ENCODE measurements around the gene MMP25.

DNA sequence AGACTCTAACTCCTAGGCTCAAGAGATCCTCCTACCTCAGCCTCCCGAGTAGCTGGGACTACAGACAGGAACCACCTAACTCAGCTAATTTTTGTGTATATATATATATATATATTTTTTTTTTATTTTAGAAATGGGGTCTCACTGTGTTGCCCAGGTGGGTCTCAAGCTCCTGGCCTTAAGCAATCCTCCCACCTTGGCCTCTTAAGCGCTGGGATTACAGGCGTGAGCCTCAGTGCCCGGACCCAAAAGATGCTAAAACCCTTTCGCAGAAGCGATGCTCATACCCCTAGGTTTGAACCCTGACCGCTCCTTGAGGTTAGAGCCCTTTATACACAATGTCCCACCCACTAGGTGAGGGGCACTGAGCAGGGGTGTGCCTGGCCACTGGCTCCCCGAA is 35.9 kb upstream of the MMP25 start:
- TF ChIP-seq, protein P1, sequence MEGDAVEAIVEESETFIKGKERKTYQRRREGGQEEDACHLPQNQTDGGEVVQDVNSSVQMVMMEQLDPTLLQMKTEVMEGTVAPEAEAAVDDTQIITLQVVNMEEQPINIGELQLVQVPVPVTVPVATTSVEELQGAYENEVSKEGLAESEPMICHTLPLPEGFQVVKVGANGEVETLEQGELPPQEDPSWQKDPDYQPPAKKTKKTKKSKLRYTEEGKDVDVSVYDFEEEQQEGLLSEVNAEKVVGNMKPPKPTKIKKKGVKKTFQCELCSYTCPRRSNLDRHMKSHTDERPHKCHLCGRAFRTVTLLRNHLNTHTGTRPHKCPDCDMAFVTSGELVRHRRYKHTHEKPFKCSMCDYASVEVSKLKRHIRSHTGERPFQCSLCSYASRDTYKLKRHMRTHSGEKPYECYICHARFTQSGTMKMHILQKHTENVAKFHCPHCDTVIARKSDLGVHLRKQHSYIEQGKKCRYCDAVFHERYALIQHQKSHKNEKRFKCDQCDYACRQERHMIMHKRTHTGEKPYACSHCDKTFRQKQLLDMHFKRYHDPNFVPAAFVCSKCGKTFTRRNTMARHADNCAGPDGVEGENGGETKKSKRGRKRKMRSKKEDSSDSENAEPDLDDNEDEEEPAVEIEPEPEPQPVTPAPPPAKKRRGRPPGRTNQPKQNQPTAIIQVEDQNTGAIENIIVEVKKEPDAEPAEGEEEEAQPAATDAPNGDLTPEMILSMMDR (IDR thresholded peaks at IDR 0.05; ENCODE audit: poor library complexity), result no peak
- TF ChIP-seq EZH2phosphoT487 (IDR thresholded peaks at IDR 0.05; ENCODE audit: low read depth, severe bottlenecking, unreplicated experiment), result no peak

Data from hepatocyte (in vitro differentiated cells).